A549 (cell line): ENCODE data around the gene FOXRED2. TPM values are rescaled to one million over a fixed set of nuclear protein-coding genes. Genes with fewer than 3 reads are reported as not detected.

ENCODE experiments used
- ATAC-seq, 2 experiments: fragments of 200-7000 bp in 1 of 2; fragments of >200 bp in 1 of 2; cut with Nextera tagmentation in 1 of 2; cut with Tn5 transposase in 1 of 2; 3 replicates each; pipeline versions ENCODE4 v1.8.0 to v1.9.1; 2018 to 2020; ENCODE audit warnings: mild to moderate bottlenecking in 1 of 2, moderate library complexity in 1 of 2
- CTCF ChIA-PET: fragments of 300-600 bp; sonication (Branson Sonifier 250); formaldehyde crosslinking; extraction: SDS; loops from one replicate; lab custom pipeline; 2021; ENCODE audit warnings: antibody characterized with exemption, inconsistent platforms; lab: Yijun Ruan, JAX
- POLR2A ChIA-PET: fragments of 350-600 bp; formaldehyde crosslinking; extraction: SDS; loops from one replicate; lab custom pipeline; 2021; ENCODE audit warnings: antibody characterized with exemption, inconsistent platforms; lab: Yijun Ruan, JAX
- DNase-seq, 2 experiments: peaks; one replicate each; pipeline versions ENCODE4 v3.0.0 to v3.0.0-alpha.2; 2011 to 2016; ENCODE audit warnings: low read depth in 1 of 2, low spot score in 1 of 2
- FAIRE-seq: peaks from 2 replicates; lab custom pipeline; 2011; peaks lifted over from hg19 to GRCh38; lab: Jason Lieb, UNC
- H3K27ac ChIP-seq, 2 experiments: fragments of >200 bp; sonication (Bioruptor Twin); formaldehyde crosslinking; 3 replicates each; pipeline ENCODE4 v1.5.1; 2016 to 2017
- H3K4me1 ChIP-seq: fragments of >200 bp; sonication (Bioruptor Twin); formaldehyde crosslinking; 3 replicates; pipeline ENCODE4 v1.6.1; 2016
- H3K4me2 ChIP-seq: fragments of >200 bp; sonication (Bioruptor Twin); formaldehyde crosslinking; 3 replicates; pipeline ENCODE4 v1.6.1; 2016
- H3K4me3 ChIP-seq: fragments of >200 bp; sonication (Bioruptor Twin); formaldehyde crosslinking; 3 replicates; pipeline ENCODE4 v1.5.1; 2016
- H3K9me3 ChIP-seq: fragments of >200 bp; sonication (Bioruptor Twin); formaldehyde crosslinking; 3 replicates; pipeline ENCODE4 v1.6.1; 2016
- CHD4 ChIP-seq: fragments of 200-600 bp; sonication (generic); IDR thresholded peaks from 2 replicates; pipeline ENCODE4 v1.6.1; 2016; ENCODE audit warnings: antibody characterized with exemption, mild to moderate bottlenecking, borderline replicate concordance
- EHF ChIP-seq: fragments of 250-450 bp; sonication (Bioruptor Pico); IDR thresholded peaks from 2 replicates; pipeline ENCODE4 v1.5.0; 2020; ENCODE audit warnings: mild to moderate bottlenecking
- FOSL2 ChIP-seq, 2 experiments: fragments of 450-650 bp in 1 of 2; fragments of >200 bp in 1 of 2; sonication (Bioruptor Twin) in 1 of 2; formaldehyde crosslinking; IDR thresholded peaks; 2 replicates each; pipeline versions ENCODE4 v1.5.0 to v1.6.1; 2016 to 2020; ENCODE audit warnings: mild to moderate bottlenecking in 1 of 2, moderate library complexity in 1 of 2
- FOXS1 ChIP-seq: fragments of 250-450 bp; sonication (Bioruptor Pico); IDR thresholded peaks from 2 replicates; pipeline ENCODE4 v1.5.0; 2020; ENCODE audit warnings: mild to moderate bottlenecking, moderate library complexity
- HMGXB4 ChIP-seq: fragments of 250-450 bp; sonication (Bioruptor Pico); IDR thresholded peaks from 2 replicates; pipeline ENCODE4 v1.5.0; 2021; ENCODE audit warnings: mild to moderate bottlenecking, moderate library complexity, borderline replicate concordance
- HOXB13 ChIP-seq: fragments of 250-450 bp; sonication (Bioruptor Pico); IDR thresholded peaks from 2 replicates; pipeline ENCODE4 v1.5.0; 2020; ENCODE audit warnings: low read depth, mild to moderate bottlenecking, moderate library complexity
- KDM1A ChIP-seq: fragments of 200-600 bp; sonication (generic); IDR thresholded peaks from 2 replicates; pipeline ENCODE4 v1.6.1; 2016; ENCODE audit warnings: low read depth, mild to moderate bottlenecking
- MAX ChIP-seq: IDR thresholded peaks from 2 replicates; pipeline ENCODE4 v1.6.1; 2012
- MAZ ChIP-seq: fragments of 150-350 bp; IDR thresholded peaks from 2 replicates; pipeline ENCODE4 v1.6.1; 2014; ENCODE audit warnings: antibody characterized with exemption, low read depth, low read length, borderline replicate concordance
- MYC ChIP-seq: IDR thresholded peaks from 2 replicates; pipeline ENCODE4 v1.6.1; 2012; ENCODE audit warnings: mild to moderate bottlenecking, inconsistent platforms, low read length, improper control_type of control experiment, borderline replicate concordance
- NFE2L2 ChIP-seq: fragments of 150-350 bp; conservative IDR thresholded peaks from 2 replicates; pipeline ENCODE4 v1.6.1; 2014; ENCODE audit warnings: low read length
- PBX3 ChIP-seq: IDR thresholded peaks from 2 replicates; pipeline ENCODE4 v1.6.1; 2012
- POLR2A ChIP-seq: IDR thresholded peaks from 2 replicates; pipeline ENCODE4 v1.6.1; 2012; ENCODE audit warnings: mild to moderate bottlenecking, low read length
- POLR2AphosphoS2 ChIP-seq: conservative IDR thresholded peaks from 2 replicates; pipeline ENCODE4 v1.6.1; 2012; ENCODE audit warnings: low read length, improper control_type of control experiment, inconsistent platforms
- RAD21 ChIP-seq, 2 experiments: fragments of >200 bp in 1 of 2; sonication (Bioruptor Twin) in 1 of 2; formaldehyde crosslinking in 1 of 2; IDR thresholded peaks in 1 of 2; conservative IDR thresholded peaks in 1 of 2; 2 replicates in 1 of 2; 3 replicates in 1 of 2; pipeline ENCODE4 v1.6.1; 2012 to 2018; ENCODE audit warnings: inconsistent platforms in 1 of 2
- REST ChIP-seq: fragments of 200-600 bp; sonication (generic); IDR thresholded peaks from 2 replicates; pipeline ENCODE4 v1.6.1; 2016; ENCODE audit warnings: antibody characterized with exemption, mild to moderate bottlenecking, moderate library complexity
- TFCP2L1 ChIP-seq: fragments of 250-450 bp; sonication (Bioruptor Pico); IDR thresholded peaks from 2 replicates; pipeline ENCODE4 v1.5.0; 2021; ENCODE audit warnings: mild to moderate bottlenecking
- ZC3H11A ChIP-seq: fragments of 450-650 bp; IDR thresholded peaks from 2 replicates; pipeline ENCODE4 v1.6.1; 2014; ENCODE audit warnings: antibody characterized with exemption, mild to moderate bottlenecking
- ZFP36 ChIP-seq: fragments of 450-650 bp; IDR thresholded peaks from 2 replicates; pipeline ENCODE4 v1.6.1; 2014; ENCODE audit warnings: borderline replicate concordance; ENCODE audit not compliant: partially characterized antibody
- WGBS: methylation state at CpG from one replicate; pipeline ENCODE4 v1.1.6; 2017; ENCODE audit errors: missing lambda C conversion rate; 5-methylcytosine and 5-hydroxymethylcytosine counted together
- polyA plus RNA-seq, 4 experiments: library from polyadenylated mRNA; depleted of rRNA in 3 of 4; stranded (reverse); fragments of >200 nt; fragmentation: RNase III in 1 of 4; extraction: RNeasy Plus Mini Kit Qiagen cat#74134 plus additional on column Dnase treatment in 1 of 4; gene quantifications; 2 replicates in 3 of 4; 3 replicates in 1 of 4; pipeline ENCODE4 v1.2.3, GENCODE V29; 2011 to 2017

The FOXRED2 gene
- polyA plus RNA-seq, 2 of the 4 experiments (the other 2 are of a cell fraction): 5.7 to 12.3 TPM

DNA sequence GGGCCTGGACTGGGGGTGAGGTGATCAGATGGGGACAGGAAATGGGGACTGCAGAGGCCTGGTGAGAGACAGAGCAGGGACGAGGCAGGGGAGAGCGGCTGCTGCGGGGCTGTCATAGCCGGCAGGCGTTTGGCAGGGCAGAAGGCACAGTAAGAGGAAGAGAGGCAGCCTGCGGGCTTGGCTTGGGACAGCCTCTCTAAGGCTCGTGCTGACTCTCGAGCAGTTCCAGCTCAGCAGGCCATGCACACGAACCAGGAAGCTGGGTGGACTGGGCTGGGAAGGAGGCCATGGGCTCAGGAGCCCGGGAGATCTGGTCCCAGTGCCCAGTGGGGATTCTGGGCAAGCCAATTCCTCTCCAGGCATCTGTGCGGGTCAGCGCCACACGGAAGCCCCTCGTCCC, 41.8 kb upstream of the FOXRED2 start:
- POLR2A ChIA-PET: no interaction called here
- no peak overlapping the region for H3K4me2 ChIP-seq
- TF ChIP-seq CHD4: no peak
- TF ChIP-seq HMGXB4 (CRISPR knock-in tag): no peak
- TF ChIP-seq MYC: no peak
- no peak for TF ChIP-seq POLR2A
- no peak for TF ChIP-seq ZC3H11A
- TF ChIP-seq ZFP36: no peak
- no peak for TF ChIP-seq FOXS1 (CRISPR knock-in tag)
- TF ChIP-seq KDM1A: no peak
- no peak for TF ChIP-seq HOXB13
- no peak for TF ChIP-seq TFCP2L1 (CRISPR knock-in tag)
- no peak for TF ChIP-seq NFE2L2
- no peak for TF ChIP-seq PBX3
- no peak for TF ChIP-seq REST
- no peak overlapping the region for H3K4me3 ChIP-seq
- peak overlapping the region in 1 of 2 experiments; percentile 52; a peak in 2 of 6 replicates for H3K27ac ChIP-seq
- DNase-seq (no peak), FAIRE-seq (no peak), ATAC-seq (no peak)
- H3K9me3 ChIP-seq: no peaks in the 10 kb centered on the region
- 77% methylated on average over 14 of the region's 14 CpGs for WGBS
- CTCF ChIA-PET: interaction anchor here (1.3 kb wide), 1 partner anchor 307 kb away, joined by 5 read pairs; no protein-coding TSS in a partner anchor
- H3K4me1 ChIP-seq: peaks cover 21% of the 10 kb centered on the region

DNA sequence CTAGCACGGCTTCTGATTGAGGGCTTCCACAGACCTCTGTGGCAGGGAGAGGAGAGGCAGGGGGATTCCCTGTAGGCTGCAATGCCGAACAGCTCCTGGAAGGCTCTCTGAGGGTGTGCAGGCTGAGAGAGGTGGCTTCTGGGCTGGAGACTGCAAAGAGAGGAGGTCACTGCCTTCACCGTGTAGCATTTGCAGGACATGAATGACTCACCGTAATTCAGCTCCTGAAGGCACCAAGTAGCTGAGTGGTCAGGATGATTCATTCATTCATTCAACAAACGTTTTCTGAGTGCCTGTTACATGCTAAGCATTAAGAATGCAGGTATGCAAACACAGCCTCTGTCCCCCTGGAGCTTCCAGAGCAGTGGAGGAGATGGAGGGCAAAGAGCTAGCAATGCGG, 40.1 kb upstream of the FOXRED2 start:
- Histone ChIP-seq H3K27ac (peak overlapping the region; percentile 39 to 79; a peak in 5 of 6 replicates), H3K4me1 (peaks cover 27% of the 10 kb centered on the region), H3K4me2 (peak overlapping the region; percentile 75), H3K9me3 (no peaks in the 10 kb centered on the region), H3K4me3 (peak overlapping the region; percentile 36; the same call in 2 of the 3 replicates)
- no peak for TF ChIP-seq EHF
- 0 out of 5 replicates have a peak, but pooled peaks of 1 of the 2 experiments have one; percentile 9 for TF ChIP-seq RAD21 (conservative IDR thresholded peaks at IDR 0.05 in 1 of 2, IDR thresholded peaks at IDR 0.05 in 1 of 2)
- peak; percentile 32; the same call in 1 of the 2 replicates for TF ChIP-seq MAX
- no peak for TF ChIP-seq MAZ
- TF ChIP-seq POLR2AphosphoS2: no peak
- TF ChIP-seq FOSL2 (IDR thresholded peaks at IDR 0.05): peak; percentile 61
- peak; percentile 93 for TF ChIP-seq FOSL2 (CRISPR knock-in tag; IDR thresholded peaks at IDR 0.05)
- POLR2A ChIA-PET: interaction anchor here (1.5 to 1.8 kb wide), 2 partner anchors 227 to 229 kb away, joined by 7 to 8 read pairs; partner anchors contain the start of gene IFT27
- CTCF ChIA-PET: interaction anchor here (0.6 to 2.3 kb wide), 28 partner anchors 9 to 912 kb away, joined by 3 to 23 read pairs (median 4); partner anchors contain the start of genes CACNG2 and IFT27
- DNase-seq: peak; percentile 71 to 76
- FAIRE-seq: no peak
- WGBS: 0% methylated on average over 2 of the region's 6 CpGs
- ATAC-seq: peak; percentile 90 to 91
